Sigmoid colon (tissue), 7 donors: Measurements from ENCODE around the gene ETF1. TPM values are rescaled to one million over a fixed set of nuclear protein-coding genes. Genes with fewer than 3 reads are reported as not detected.

Source experiments
- DNase-seq: peaks from one replicate; pipeline ENCODE4 v3.0.0-alpha.2; 2019
- H3K27ac ChIP-seq, 4 donors: fragments of 200-600 bp; sonication (generic); one replicate each; pipeline ENCODE4 v1.5.1; 2016 to 2019; ENCODE audit warnings: mild to moderate bottlenecking in 1 of 4
- H3K27me3 ChIP-seq, 3 donors: fragments of 200-600 bp; sonication (generic); one replicate each; pipeline ENCODE4 v1.5.1; 2019; ENCODE audit warnings: mild to moderate bottlenecking in 1 of 3
- H3K36me3 ChIP-seq, 4 donors: fragments of 200-600 bp; sonication (generic); one replicate each; pipeline ENCODE4 v1.5.1; 2016 to 2019
- H3K4me1 ChIP-seq, 4 donors: fragments of 200-600 bp; sonication (generic); one replicate each; pipeline ENCODE4 v1.5.1; 2017 to 2019
- H3K4me3 ChIP-seq, 4 donors: fragments of 200-600 bp; sonication (generic); one replicate each; pipeline ENCODE4 v1.5.1; 2017 to 2019; ENCODE audit warnings: mild to moderate bottlenecking in 2 of 4, moderate library complexity in 1 of 4
- H3K9me3 ChIP-seq, 4 donors: fragments of 200-600 bp in 3 of 4; sonication (generic) in 3 of 4; one replicate each; pipeline versions ENCODE4 v1.5.1 to v1.6.1; 2013 to 2019
- EP300 ChIP-seq, 4 donors: sonication (generic); formaldehyde crosslinking; IDR thresholded peaks; one replicate each; pipeline ENCODE4 v1.6.1; 2017; ENCODE audit warnings: antibody characterized with exemption in 4 of 4
- POLR2A ChIP-seq, 2 donors: fragments of 450-650 bp; IDR thresholded peaks; one replicate each; pipeline ENCODE4 v1.6.1; 2016; ENCODE audit warnings: antibody characterized with exemption in 2 of 2, mild to moderate bottlenecking in 2 of 2, moderate library complexity in 2 of 2
- POLR2AphosphoS5 ChIP-seq, 4 donors: sonication (generic); formaldehyde crosslinking; IDR thresholded peaks; one replicate each; pipeline ENCODE4 v1.6.1; 2017; ENCODE audit warnings: antibody characterized with exemption in 4 of 4
- WGBS, 2 donors: extraction: QIAGEN DNeasy Blood & Tissue Kit; methylation state at CpG; one replicate each; pipeline ENCODE4 v1.1.7; 2013; 5-methylcytosine and 5-hydroxymethylcytosine counted together
- intact Hi-C: fragments of 100-400 bp; cut with DNase I; formaldehyde crosslinking; loops from one replicate; pipeline ENCODE4 v1.15.1; 2023
- polyA plus RNA-seq, 3 donors: library from polyadenylated mRNA; stranded (reverse); fragments of 200-250 nt; gene quantifications; one replicate each; pipeline ENCODE4 v1.2.3, GENCODE V29; 2013
- total RNA-seq, 4 donors: library from RNA; depleted of rRNA; stranded (reverse); fragments of >200 nt; gene quantifications; one replicate each; pipeline ENCODE4 v1.1.0, GENCODE V29; 2016
- TF ChIP-seq, protein P1 (sequence below), 4 experiments: fragments of 450-650 bp in 3 of 4; fragments of 200-600 bp in 1 of 4; IDR thresholded peaks; one replicate each; pipeline ENCODE4 v1.5.1; 2016 to 2019; ENCODE audit warnings: antibody characterized with exemption in 4 of 4, mild to moderate bottlenecking in 3 of 4, moderate library complexity in 2 of 4
- donor health status: healthy with polysubstance abuse.
- donor health status: Bipolar disorder and iron deficiency.
- donor health status: healthy.

Gene ETF1
- total and polyA plus RNA-seq, 7 donors, result 49.9 to 117 (median 67.0) TPM

DNA sequence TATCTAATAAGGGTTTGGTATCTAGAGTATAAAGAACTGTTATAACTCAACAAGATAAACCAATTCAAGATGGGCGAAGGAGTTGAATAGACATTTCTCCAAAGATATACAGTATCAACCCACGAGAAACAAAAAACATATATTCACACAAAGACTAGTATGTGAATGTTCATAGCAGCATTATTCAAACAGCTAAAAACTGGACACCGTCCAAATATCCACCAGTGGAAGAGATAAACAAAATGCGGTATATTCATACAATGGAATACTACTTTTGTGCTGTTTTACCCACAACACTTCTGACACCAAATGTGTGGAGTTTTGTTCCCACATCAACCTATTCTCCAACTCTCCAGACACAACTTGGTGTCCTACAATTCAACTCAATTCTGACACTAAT, 44.7 kb downstream of the ETF1 start:
- no peaks in the 10 kb centered on the region for H3K36me3 ChIP-seq
- no peak for TF ChIP-seq EP300 (IDR thresholded peaks at IDR 0.05)
- no peak for TF ChIP-seq POLR2A (IDR thresholded peaks at IDR 0.05)
- TF ChIP-seq, protein P1, sequence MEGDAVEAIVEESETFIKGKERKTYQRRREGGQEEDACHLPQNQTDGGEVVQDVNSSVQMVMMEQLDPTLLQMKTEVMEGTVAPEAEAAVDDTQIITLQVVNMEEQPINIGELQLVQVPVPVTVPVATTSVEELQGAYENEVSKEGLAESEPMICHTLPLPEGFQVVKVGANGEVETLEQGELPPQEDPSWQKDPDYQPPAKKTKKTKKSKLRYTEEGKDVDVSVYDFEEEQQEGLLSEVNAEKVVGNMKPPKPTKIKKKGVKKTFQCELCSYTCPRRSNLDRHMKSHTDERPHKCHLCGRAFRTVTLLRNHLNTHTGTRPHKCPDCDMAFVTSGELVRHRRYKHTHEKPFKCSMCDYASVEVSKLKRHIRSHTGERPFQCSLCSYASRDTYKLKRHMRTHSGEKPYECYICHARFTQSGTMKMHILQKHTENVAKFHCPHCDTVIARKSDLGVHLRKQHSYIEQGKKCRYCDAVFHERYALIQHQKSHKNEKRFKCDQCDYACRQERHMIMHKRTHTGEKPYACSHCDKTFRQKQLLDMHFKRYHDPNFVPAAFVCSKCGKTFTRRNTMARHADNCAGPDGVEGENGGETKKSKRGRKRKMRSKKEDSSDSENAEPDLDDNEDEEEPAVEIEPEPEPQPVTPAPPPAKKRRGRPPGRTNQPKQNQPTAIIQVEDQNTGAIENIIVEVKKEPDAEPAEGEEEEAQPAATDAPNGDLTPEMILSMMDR (IDR thresholded peaks at IDR 0.05), result no peak
- TF ChIP-seq POLR2AphosphoS5 (IDR thresholded peaks at IDR 0.05), result no peak
- H3K27me3 ChIP-seq, result no peaks in the 10 kb centered on the region
- H3K9me3 ChIP-seq, result no peaks in the 10 kb centered on the region
- 65 to 67% methylated on average over 4 of the region's 4 CpGs for WGBS, 2 donors
- no peak overlapping the region for H3K4me3 ChIP-seq
- intact Hi-C loops, result no loop called here
- DNase-seq, result no peak
- H3K27ac ChIP-seq, result no peak overlapping the region
- peaks cover 0 to 4% (median under 1%) of the 10 kb centered on the region in 4 donors for H3K4me1 ChIP-seq

DNA sequence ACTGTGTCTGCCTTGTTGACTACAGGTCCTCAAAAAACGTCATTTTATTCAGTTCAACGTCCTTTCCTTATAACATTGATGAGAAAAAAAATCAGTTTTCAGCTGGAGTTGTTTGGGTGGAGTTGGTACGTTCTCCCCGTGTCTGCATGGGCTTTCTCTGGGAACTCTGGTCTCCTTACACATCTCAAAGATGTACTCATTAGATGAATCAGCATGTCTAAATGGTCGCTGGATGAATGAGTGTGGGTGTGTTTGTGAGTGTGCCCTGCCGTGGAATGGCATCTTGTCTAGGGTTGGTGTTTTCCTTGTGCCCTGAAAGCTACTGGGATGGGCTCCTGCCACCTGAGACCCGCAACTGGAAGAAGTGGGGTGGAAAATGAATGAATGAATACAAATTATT, 47.7 kb downstream of the ETF1 start:
- H3K36me3 ChIP-seq, result no peaks in the 10 kb centered on the region
- WGBS, 2 donors, result 71 to 87% methylated on average over 7 of the region's 7 CpGs
- no peaks in the 10 kb centered on the region for H3K9me3 ChIP-seq
- intact Hi-C loops, result no loop called here
- H3K4me1 ChIP-seq, result peaks cover 0 to 21% (median 19%) of the 10 kb centered on the region in 4 donors
- TF ChIP-seq EP300 (IDR thresholded peaks at IDR 0.05) (no peak), POLR2A (IDR thresholded peaks at IDR 0.05) (no peak), POLR2AphosphoS5 (IDR thresholded peaks at IDR 0.05) (no peak)
- TF ChIP-seq, protein P1 (IDR thresholded peaks at IDR 0.05), result no peak
- no peak overlapping the region for H3K4me3 ChIP-seq
- DNase-seq, result no peak
- H3K27me3 ChIP-seq, result peaks cover 0 to 6% (median 0%) of the 10 kb centered on the region in 3 donors
- no peak overlapping the region for H3K27ac ChIP-seq

DNA sequence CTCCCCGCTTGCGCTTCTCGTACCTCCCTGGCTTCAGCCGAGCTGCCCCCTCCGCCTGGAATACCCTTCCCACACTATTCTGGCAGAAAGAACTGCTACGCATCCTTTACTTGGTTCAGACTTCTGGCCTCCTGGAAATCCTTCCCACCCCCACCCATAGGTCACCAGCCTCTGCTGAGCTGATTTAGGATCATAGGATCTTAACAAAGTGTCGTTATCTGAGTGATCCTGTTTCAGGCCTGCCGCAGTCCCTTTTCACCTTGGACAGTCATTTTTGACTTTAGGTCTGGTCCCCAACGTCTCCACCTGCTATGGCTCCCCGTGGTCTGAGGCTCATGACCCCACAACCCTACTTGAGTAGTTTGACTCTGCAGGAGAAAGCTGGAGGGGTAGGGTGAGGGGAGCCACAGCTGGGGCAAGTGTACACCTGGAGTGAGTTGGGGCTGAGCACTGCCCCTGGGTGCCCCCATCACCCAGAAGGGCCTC, 50.4 kb downstream of the ETF1 start:
- 22 to 49% methylated on average over 10 of the region's 10 CpGs for WGBS, 2 donors
- TF ChIP-seq POLR2AphosphoS5 (IDR thresholded peaks at IDR 0.05) (no peak), EP300 (IDR thresholded peaks at IDR 0.05) (no peak), POLR2A (IDR thresholded peaks at IDR 0.05) (no peak)
- TF ChIP-seq, protein P1 (IDR thresholded peaks at IDR 0.05), result no peak
- intact Hi-C loops, result loop anchor here (1.0 kb wide), 1 partner anchor 28 kb away; no protein-coding TSS in a partner anchor

DNA sequence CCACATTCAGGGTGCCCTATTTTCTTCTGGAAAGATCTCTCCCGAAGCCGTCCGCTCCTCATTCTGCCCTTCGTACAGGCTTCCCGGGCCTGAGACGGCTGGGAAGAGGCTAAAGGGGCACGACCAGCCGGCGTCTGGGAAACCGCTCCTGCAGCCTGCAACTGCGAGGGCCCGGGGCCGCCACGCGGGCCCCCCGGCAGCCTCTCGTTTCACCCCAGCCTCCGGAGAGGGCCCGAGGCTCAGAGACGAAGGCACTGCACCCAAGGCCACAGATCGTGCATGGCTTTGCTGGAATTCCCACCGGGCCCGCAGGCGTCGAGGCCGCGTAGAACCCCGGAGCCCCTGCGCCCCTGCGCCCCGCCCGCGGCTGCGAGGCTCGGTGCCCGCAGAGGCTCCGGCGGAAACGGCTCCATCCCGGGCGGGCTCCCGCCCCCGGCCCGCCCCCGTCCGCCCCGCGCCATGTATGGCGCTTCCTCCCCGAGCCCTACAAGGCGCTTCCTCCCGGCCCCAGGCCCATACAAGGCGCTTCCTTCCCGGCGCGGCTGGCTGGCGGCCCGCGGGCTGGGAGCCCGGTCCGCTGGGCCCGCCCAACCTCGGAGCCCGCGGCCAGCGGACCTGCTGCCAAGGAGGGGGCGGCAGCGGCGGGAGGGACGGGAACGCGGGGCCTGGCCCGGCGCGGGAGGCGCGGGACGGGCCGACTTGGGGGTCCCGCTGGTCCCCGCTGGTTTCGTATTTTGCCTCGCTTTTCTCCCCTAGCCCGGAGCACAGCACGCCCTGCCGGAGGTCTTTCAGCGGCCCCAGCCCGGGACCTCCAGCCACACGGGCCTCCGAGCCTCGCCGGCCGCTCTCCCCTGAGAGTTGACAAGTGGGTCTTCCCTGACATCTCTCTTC, 51.1 kb downstream of the ETF1 start:
- WGBS, 2 donors, result 1 to 3% methylated on average over 93 of the region's 93 CpGs
- H3K27ac ChIP-seq, result peak overlapping the region; percentile 74 to 80 (median 74)
- intact Hi-C loops, result loop anchor here (1.0 kb wide), 1 partner anchor 28 kb away; no protein-coding TSS in a partner anchor

More for the DNA sequence above, 50.4 kb downstream of the ETF1 start:
- Histone ChIP-seq H3K4me3 (peak overlapping the region; percentile 47 to 59 (median 58)), H3K27ac (peak overlapping the region; percentile 74 to 80 (median 74)), H3K27me3 (peaks cover 0 to 21% (median 6%) of the 10 kb centered on the region in 3 donors), H3K4me1 (peaks cover 0 to 21% (median 19%) of the 10 kb centered on the region in 4 donors), H3K9me3 (no peaks in the 10 kb centered on the region), H3K36me3 (no peaks in the 10 kb centered on the region)
- no peak for DNase-seq

DNA sequence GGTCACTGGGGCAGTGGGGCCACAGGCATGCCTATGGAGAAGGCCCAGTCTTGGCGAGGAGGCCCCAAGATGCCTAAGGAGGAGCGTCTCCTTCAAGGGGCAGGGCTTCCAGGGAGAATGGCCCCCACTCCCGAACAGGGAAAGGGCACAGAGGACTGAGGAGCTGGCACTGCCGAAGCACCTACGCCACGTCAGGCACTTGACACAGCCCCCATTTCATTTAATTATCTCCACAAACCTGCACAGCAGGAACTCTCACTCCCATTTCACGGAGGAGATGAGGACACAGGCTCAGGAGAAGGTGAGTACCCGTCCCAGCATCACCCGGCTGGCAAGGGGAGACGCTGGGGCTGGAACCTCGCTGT, 51.8 kb downstream of the ETF1 start:
- Histone ChIP-seq H3K36me3 (no peaks in the 10 kb centered on the region), H3K4me3 (peak overlapping the region; percentile 34 to 59 (median 58)), H3K27me3 (peaks cover 0 to 21% (median 6%) of the 10 kb centered on the region in 3 donors), H3K27ac (peak overlapping the region in 2 of 4 donors; percentile 50 to 75), H3K4me1 (peaks cover 0 to 21% (median 19%) of the 10 kb centered on the region in 4 donors), H3K9me3 (no peaks in the 10 kb centered on the region)
- 18 to 52% methylated on average over 11 of the region's 11 CpGs for WGBS, 2 donors
- TF ChIP-seq POLR2A (IDR thresholded peaks at IDR 0.05) (no peak), EP300 (IDR thresholded peaks at IDR 0.05) (no peak)
- intact Hi-C loops, result no loop called here
- DNase-seq, result no peak

More for the DNA sequence above, 51.1 kb downstream of the ETF1 start:
- H3K9me3 ChIP-seq, result no peaks in the 10 kb centered on the region
- H3K27me3 ChIP-seq, result peaks cover 0 to 21% (median 6%) of the 10 kb centered on the region in 3 donors
- H3K4me1 ChIP-seq, result peaks cover 0 to 21% (median 19%) of the 10 kb centered on the region in 4 donors
- no peaks in the 10 kb centered on the region for H3K36me3 ChIP-seq
- peak; percentile 5 to 64 (median 40) for TF ChIP-seq POLR2AphosphoS5 (IDR thresholded peaks at IDR 0.05)
- TF ChIP-seq EP300 (IDR thresholded peaks at IDR 0.05), result no peak
- peak; percentile 97 for DNase-seq
- H3K4me3 ChIP-seq, result peak overlapping the region; percentile 47 to 59 (median 58)
